ENCODE measurements around the gene GAPVD1. TPM values are rescaled to one million over a fixed set of nuclear protein-coding genes. Genes with fewer than 3 reads are reported as not detected.

Gene GAPVD1
- total RNA-seq, 2 experiments from 2014 or later = 29.6 to 44.5 TPM

DNA sequence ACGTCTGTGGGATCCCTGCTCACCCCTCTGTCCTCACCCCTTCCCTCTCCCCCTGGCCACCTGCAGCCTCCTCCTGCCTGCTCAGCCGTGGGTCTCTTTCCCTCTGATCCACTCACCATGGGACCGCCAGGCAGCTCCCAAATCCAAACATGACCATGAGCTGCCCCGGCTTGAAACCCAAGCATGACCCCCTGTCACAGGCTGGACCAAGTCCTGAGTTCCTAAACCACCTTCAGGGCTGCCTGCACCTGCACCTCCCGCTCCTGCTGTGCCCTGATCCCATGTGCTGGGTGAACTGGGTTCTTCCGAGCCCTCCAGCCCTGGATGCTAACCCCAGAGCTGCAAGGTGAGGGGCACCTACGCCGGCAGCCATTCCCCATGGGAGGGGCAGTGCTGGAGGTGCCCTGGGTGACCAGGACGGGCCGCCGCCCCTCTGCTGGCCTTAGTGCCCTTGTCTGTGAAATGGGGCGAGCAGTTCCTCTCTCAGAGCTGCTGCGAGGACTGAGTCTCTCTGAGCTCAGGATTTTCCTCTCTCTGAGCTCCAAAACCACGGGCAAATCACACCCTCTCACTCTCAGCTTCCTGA is 149.6 kb downstream of the GAPVD1 start:
- peak overlapping the region; percentile 62 for H3K4me2 ChIP-seq (ENCODE audit: low read length)
- TF ChIP-seq EZH2phosphoT487 (IDR thresholded peaks at IDR 0.05; ENCODE audit: borderline replicate concordance, low read depth, low read length) = no peak
- H3K27ac ChIP-seq (ENCODE audit: low read depth, low read length, poor library complexity, severe bottlenecking) = no peak overlapping the region
- peaks cover 21% of the 10 kb centered on the region for H3K4me1 ChIP-seq (ENCODE audit: insufficient read depth, low read length, poor library complexity, severe bottlenecking)
- CTCF ChIA-PET (ENCODE audit: unreplicated experiment) = no interaction called here
- BruUV-seq (replicated peaks) = no TSS peak
- no peak for DNase-seq (ENCODE audit: low spot score)
- peak overlapping the region; percentile 74 for H3K4me3 ChIP-seq (ENCODE audit: low read depth, low read length, poor library complexity, severe bottlenecking)
- no peak overlapping the region for H2AFZ ChIP-seq (ENCODE audit: low read length)
- no peaks in the 10 kb centered on the region for H3K79me2 ChIP-seq (ENCODE audit: insufficient read depth, low read depth, low read length)
- no peaks in the 10 kb centered on the region for H4K20me1 ChIP-seq (ENCODE audit: insufficient read depth, low read length)
- intact Hi-C loops (cut with micrococcal nuclease; ENCODE audit: unreplicated experiment) = no loop called here
- H3K9me2 ChIP-seq (ENCODE audit: insufficient read depth, low read length) = no peaks in the 10 kb centered on the region
- H3K36me3 ChIP-seq (ENCODE audit: insufficient read depth, low read length) = no peaks in the 10 kb centered on the region
- POLR2A ChIA-PET = interaction anchor here (1.0 kb wide), 1 partner anchor 10 kb away, joined by 3 read pairs; no protein-coding TSS in a partner anchor
- no peaks in the 10 kb centered on the region for H3K9me3 ChIP-seq (ENCODE audit: low read length)

DNA sequence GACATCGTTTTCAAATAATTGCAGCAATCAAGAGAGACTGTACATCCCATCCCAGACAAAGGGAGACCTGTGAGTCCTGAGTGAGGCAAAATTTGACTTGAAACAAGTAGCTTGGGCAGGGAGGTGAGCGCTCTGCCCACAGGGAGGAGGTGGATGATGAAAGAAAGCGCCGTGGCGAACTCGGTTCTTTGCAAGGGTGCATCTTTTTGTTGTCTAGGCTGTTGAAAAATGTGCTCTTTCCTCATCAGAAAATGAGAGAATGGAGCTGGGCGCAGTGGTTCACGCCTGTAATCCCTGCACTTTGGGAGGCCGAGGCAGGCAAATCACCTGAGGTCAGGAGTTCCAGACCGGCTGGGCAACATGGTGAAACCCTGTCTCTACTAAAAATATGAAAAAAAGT is 150.5 kb downstream of the GAPVD1 start:
- H3K9me2 ChIP-seq (ENCODE audit: insufficient read depth, low read length) = no peaks in the 10 kb centered on the region
- no peak for DNase-seq (ENCODE audit: low spot score)
- H3K4me3 ChIP-seq (ENCODE audit: low read depth, low read length, poor library complexity, severe bottlenecking) = no peak overlapping the region
- H3K9me3 ChIP-seq (ENCODE audit: low read length) = no peaks in the 10 kb centered on the region
- no peak overlapping the region for H3K4me2 ChIP-seq (ENCODE audit: low read length)
- ChIA-PET CTCF (ENCODE audit: unreplicated experiment) (no interaction called here), POLR2A (interaction anchor here (1.0 kb wide), 1 partner anchor 11 kb away, joined by 3 read pairs; no protein-coding TSS in a partner anchor)
- H3K36me3 ChIP-seq (ENCODE audit: insufficient read depth, low read length) = no peaks in the 10 kb centered on the region
- TF ChIP-seq, protein P1, sequence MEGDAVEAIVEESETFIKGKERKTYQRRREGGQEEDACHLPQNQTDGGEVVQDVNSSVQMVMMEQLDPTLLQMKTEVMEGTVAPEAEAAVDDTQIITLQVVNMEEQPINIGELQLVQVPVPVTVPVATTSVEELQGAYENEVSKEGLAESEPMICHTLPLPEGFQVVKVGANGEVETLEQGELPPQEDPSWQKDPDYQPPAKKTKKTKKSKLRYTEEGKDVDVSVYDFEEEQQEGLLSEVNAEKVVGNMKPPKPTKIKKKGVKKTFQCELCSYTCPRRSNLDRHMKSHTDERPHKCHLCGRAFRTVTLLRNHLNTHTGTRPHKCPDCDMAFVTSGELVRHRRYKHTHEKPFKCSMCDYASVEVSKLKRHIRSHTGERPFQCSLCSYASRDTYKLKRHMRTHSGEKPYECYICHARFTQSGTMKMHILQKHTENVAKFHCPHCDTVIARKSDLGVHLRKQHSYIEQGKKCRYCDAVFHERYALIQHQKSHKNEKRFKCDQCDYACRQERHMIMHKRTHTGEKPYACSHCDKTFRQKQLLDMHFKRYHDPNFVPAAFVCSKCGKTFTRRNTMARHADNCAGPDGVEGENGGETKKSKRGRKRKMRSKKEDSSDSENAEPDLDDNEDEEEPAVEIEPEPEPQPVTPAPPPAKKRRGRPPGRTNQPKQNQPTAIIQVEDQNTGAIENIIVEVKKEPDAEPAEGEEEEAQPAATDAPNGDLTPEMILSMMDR (conservative IDR thresholded peaks at IDR 0.05; ENCODE audit: low read length) = no peak
- no peak for TF ChIP-seq EZH2phosphoT487 (IDR thresholded peaks at IDR 0.05; ENCODE audit: borderline replicate concordance, low read depth, low read length)
- no TSS peak for BruUV-seq (replicated peaks)
- H4K20me1 ChIP-seq (ENCODE audit: insufficient read depth, low read length) = no peaks in the 10 kb centered on the region
- H3K4me1 ChIP-seq (ENCODE audit: insufficient read depth, low read length, poor library complexity, severe bottlenecking) = peaks cover 19% of the 10 kb centered on the region
- H2AFZ ChIP-seq (ENCODE audit: low read length) = no peak overlapping the region
- H3K27ac ChIP-seq (ENCODE audit: low read depth, low read length, poor library complexity, severe bottlenecking) = no peak overlapping the region
- no peaks in the 10 kb centered on the region for H3K79me2 ChIP-seq (ENCODE audit: insufficient read depth, low read depth, low read length)
- intact Hi-C loops (cut with micrococcal nuclease; ENCODE audit: unreplicated experiment) = no loop called here

DNA sequence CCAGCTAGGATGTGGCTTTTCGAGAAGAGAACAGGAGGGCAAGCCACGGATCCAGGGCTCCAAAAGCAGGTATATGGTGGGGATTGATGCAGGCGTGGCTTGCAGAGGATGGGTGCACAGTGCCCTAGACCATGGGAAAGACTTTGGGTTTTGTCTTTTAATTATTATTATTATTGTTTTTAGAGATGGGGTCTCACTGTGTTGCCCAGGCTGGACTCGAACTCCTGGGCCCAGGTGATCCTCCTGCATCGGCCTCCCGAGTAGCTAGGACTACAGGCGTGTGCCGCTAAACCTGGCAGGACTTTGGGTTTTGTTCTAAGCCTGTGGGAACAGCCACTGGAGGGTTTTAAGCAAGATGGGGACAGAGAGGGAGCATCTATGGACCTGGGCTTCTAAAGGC is 152.0 kb downstream of the GAPVD1 start:
- Histone ChIP-seq H2AFZ (ENCODE audit: low read length) (no peak overlapping the region), H3K36me3 (ENCODE audit: insufficient read depth, low read length) (no peaks in the 10 kb centered on the region), H3K4me3 (ENCODE audit: low read depth, low read length, poor library complexity, severe bottlenecking) (no peak overlapping the region), H3K4me2 (ENCODE audit: low read length) (no peak overlapping the region), H3K9me2 (ENCODE audit: insufficient read depth, low read length) (no peaks in the 10 kb centered on the region), H3K4me1 (ENCODE audit: insufficient read depth, low read length, poor library complexity, severe bottlenecking) (peaks cover 11% of the 10 kb centered on the region), H4K20me1 (ENCODE audit: insufficient read depth, low read length) (no peaks in the 10 kb centered on the region), H3K79me2 (ENCODE audit: insufficient read depth, low read depth, low read length) (no peaks in the 10 kb centered on the region), H3K9me3 (ENCODE audit: low read length) (no peaks in the 10 kb centered on the region), H3K27ac (ENCODE audit: low read depth, low read length, poor library complexity, severe bottlenecking) (no peak overlapping the region)
- DNase-seq (ENCODE audit: low spot score) = no peak
- no TSS peak for BruUV-seq (replicated peaks)
- CTCF ChIA-PET (ENCODE audit: unreplicated experiment) = no interaction called here
- POLR2A ChIA-PET = interaction anchor here (1.0 kb wide), 1 partner anchor 974 kb away, joined by 3 read pairs; no protein-coding TSS in a partner anchor
- intact Hi-C loops (cut with micrococcal nuclease; ENCODE audit: unreplicated experiment) = no loop called here
- TF ChIP-seq EZH2phosphoT487 (IDR thresholded peaks at IDR 0.05; ENCODE audit: borderline replicate concordance, low read depth, low read length) = no peak
- TF ChIP-seq, protein P1 (conservative IDR thresholded peaks at IDR 0.05; ENCODE audit: low read length) = no peak

All from OCI-LY7 (cell line).